Measurements from ENCODE around the gene LSR.

The LSR gene

GRCh38 chr19:35288331-35288730, 39.5 kb downstream of the LSR start:
- no peak for DNase-seq

DNA sequence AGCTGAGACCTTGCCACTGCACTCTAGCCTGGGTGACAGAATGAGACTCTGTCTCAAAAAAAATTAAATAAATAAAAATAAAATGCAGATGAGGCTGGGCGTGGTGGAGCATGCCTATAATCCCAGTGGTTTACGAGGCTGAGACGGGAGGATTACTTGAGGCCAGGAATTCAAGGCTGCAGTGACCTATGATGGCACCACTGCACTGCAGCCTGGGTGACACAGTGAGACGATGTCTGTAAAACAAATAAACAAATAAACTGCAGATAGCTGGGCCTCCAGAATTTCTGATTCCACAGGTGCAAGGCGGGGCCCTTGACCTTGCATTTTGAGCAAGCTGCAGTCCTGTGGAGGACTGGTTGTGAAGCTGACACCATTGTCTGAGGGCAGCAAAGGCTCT, 40.1 kb downstream of the LSR start:
- DNase-seq = no peak

- no peak for DNase-seq
Observed at GRCh38 chr19:35290381-35291127, 41.8 kb downstream of the LSR start.

- no peak for DNase-seq
Observed at GRCh38 chr19:35291259-35291658, 42.5 kb downstream of the LSR start.

GRCh38 chr19:35291916-35292315, 43.1 kb downstream of the LSR start, which contains the start of gene MAG:
Gene MAG, plus strand, starts transcription at chr19:35292161. Its CDS starts 3,248 bp downstream, at chr19:35295409.
- DNase-seq = no peak

DNA sequence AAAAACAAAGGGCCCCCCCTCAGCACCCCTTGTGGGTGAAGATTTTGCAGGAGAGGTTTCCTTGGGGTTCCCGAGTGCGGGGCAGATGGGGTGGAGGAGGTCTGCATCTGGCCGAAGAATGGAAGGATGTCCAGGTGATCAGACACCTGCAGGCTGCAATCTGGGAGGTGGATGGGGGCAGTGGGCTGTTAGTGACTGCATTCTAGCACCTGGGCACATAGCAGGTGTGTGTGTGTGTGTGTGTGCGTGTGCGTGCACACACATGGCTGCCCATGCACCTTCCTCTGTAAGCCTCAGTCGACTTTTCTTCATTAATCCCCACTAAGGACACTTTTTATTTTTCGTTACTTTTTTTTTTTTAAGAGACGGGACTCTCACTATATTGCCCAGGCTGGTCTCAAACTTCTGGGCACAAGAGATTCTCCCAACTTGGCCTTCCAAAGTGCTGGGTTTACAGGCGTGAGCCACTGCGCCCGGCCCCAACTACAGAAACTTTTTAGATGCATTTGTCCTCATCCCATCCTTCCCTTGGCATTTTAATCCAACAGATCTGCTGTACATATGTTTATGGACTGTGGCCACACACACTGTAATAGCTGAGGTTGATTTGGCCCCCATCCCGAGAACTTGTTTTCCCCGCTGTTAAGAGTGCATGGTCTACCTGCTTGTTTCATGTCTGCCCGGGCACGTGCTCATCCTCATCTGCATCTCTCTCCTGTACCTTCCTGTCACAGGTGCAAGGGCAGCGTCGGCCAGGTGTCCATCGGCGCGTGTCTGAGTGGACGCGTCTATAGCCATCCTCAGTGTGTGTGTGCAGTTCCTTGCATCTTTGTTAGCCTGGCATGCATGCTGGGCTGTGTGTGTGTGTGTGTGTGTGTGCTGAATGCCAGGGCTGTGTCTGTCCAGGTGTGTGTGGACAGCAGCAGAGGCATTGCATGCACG, 43.9 kb downstream of the LSR start:
- no peak for DNase-seq

DNA sequence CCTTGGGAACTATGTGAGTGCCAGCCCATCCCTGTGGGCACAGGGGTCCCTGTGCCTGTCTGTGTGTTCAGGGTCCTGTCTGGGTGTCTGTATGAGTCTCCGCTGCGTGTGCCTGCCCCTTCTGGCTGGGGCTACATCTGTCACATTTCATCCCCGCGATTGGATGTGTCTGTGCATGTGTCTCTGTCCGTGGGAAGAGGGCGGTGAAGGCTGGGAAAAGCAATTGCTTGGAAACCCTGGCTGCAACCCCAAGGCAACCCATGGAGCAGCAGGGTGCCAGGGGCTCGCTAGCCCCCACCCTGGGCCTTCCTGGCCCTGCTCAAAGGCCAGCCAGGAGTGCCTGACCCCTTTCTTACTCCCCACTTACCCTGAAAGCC, 44.5 kb downstream of the LSR start:
- no peak for DNase-seq

DNA sequence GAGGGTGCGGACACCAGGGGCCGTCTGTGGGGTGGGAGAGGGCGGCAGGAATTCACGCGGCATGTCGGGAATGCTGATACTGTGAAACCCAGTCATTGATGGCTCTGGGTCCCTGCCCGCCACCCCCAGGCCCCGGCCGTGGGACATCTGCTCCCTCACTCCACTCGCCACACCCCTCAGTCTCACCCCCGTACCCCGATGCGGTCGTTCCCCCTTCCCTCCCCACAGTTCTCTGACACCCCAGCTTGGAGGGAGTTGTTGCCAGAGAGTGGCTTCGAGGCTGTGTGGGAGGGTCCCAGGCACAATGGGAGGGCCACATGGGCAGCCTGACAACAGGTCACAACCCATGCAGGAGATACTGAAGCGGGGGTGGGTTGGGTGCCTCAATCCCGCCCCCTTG, 45.0 kb downstream of the LSR start:
- DNase-seq = no peak

- no peak for DNase-seq
Observed at GRCh38 chr19:35294328-35294727, 45.5 kb downstream of the LSR start.

- no peak for DNase-seq
Observed at GRCh38 chr19:35294859-35295791, 46.3 kb downstream of the LSR start.

DNA sequence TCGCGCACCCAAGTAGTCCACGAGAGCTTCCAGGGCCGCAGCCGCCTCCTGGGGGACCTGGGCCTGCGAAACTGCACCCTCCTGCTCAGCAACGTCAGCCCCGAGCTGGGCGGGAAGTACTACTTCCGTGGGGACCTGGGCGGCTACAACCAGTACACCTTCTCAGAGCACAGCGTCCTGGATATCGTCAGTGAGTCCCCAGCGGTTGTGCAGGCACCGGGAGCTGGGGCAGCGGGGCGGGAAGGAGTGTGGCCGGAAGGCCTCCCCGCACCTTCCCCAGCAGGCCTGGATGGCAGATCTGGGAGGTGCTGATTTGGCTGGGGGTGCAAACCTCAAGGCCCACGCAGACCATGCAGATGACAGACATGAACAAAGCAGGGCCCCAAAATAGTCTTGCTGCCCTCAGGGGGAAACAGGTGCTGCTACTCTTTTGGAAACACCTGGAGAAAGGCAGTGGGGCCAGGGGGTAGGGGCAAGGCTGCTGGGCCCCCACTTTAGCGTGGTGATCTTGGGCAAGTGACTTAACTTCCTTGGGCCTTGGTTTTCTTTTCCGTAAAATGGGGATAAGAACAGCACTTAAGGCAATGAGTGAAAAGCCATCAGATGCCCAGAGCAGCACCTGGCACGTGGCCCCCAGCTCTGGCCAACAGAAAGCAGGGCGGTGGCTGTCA, 47.1 kb downstream of the LSR start:
- peak; percentile 18 for DNase-seq

- no peak for DNase-seq
Observed at GRCh38 chr19:35296644-35297514, 48.1 kb downstream of the LSR start.

DNA sequence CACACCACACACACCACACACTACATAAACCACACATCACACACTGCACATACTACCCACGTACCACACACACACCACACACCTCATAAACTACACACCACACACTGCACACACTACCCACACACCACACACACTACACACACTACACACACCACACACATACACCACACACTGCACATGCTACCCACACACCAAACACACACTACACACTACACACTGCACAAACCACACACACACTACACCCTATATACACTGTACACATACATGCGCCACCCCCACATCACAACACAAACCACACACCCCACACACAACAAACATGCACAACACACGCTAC, 48.7 kb downstream of the LSR start:
- DNase-seq = no peak

GRCh38 chr19:35297922-35298321, 49.1 kb downstream of the LSR start:
- DNase-seq = no peak

DNA sequence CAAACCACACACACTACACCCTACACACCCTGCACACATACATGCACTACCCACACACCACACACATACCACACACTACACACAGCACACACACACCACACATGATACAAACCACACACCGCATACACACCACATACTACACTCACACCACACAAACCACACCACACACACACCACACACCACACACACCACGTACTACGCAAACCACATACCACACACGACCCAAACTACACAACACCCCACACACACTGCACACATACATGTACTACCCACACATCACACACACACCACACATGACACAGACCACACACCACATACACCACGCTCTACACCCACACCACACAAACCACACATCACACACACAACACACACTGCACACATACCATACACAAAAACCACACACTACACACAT, 49.8 kb downstream of the LSR start:
- no peak for DNase-seq

GRCh38 chr19:35299523-35300338, 50.9 kb downstream of the LSR start:
- DNase-seq = no peak

DNA sequence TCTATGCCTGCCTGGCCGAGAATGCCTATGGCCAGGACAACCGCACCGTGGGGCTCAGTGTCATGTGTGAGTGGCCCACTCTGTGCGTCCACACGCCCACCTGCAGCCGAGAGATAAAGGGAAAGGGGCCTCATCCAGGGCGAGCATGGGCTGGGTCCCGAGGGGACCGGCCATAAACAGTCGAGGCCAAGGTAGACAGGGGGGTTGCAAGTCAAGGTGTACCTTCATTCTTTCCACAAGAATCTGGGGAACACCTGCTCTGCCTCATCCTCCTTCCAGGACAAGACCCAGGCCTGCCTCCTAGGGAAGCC, 51.5 kb downstream of the LSR start:
- DNase-seq = no peak

GRCh38 chr19:35301961-35302360, 53.2 kb downstream of the LSR start:
- no peak for DNase-seq

DNA sequence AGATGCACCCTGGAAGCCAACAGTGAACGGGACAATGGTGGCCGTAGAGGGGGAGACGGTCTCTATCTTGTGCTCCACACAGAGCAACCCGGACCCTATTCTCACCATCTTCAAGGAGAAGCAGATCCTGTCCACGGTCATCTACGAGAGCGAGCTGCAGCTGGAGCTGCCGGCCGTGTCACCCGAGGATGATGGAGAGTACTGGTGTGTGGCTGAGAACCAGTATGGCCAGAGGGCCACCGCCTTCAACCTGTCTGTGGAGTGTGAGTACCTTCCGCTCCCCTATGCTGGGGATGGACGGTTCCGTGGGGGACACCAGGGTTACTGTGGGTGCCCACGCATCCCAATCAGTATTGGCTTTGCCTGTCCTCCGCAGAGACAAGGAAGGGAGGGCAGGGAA, 53.6 kb downstream of the LSR start:
- no peak for DNase-seq

DNA sequence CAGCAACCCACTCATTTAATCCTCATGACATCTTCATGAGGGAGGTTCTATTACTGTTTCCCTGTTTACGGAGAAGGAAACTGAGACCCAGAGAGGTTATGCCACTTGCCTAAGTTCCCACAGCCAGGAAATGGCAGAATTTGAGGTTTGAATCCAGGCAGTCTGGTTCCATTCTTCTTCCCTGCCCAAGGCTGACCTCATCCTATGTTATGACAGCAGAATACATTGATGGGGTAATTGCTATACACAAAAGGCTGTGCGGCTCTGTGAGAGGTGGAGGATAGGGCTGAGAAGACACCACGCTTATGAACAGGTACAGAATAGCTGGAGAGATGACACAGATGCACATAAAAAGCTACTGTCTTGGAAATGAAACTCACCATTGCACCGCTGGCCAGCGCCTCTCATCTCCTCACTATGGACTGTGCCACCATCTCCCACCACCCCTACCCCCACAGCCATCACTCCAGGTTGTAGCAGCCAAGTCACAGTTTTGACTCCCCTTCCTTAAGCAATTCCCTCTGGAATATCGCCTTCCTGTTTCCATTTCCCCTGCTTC, 54.6 kb downstream of the LSR start:
- no peak for DNase-seq
